ENCODE measurements around the gene CCDC6. TPM values are rescaled to one million over a fixed set of nuclear protein-coding genes. Genes with fewer than 3 reads are reported as not detected.

The CCDC6 gene
- total RNA-seq, 2 experiments from 2014 or later = 9.5 to 25.4 TPM

- TF ChIP-seq, protein P1, sequence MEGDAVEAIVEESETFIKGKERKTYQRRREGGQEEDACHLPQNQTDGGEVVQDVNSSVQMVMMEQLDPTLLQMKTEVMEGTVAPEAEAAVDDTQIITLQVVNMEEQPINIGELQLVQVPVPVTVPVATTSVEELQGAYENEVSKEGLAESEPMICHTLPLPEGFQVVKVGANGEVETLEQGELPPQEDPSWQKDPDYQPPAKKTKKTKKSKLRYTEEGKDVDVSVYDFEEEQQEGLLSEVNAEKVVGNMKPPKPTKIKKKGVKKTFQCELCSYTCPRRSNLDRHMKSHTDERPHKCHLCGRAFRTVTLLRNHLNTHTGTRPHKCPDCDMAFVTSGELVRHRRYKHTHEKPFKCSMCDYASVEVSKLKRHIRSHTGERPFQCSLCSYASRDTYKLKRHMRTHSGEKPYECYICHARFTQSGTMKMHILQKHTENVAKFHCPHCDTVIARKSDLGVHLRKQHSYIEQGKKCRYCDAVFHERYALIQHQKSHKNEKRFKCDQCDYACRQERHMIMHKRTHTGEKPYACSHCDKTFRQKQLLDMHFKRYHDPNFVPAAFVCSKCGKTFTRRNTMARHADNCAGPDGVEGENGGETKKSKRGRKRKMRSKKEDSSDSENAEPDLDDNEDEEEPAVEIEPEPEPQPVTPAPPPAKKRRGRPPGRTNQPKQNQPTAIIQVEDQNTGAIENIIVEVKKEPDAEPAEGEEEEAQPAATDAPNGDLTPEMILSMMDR (conservative IDR thresholded peaks at IDR 0.05; ENCODE audit: low read length) = no peak
- TF ChIP-seq EZH2phosphoT487 (IDR thresholded peaks at IDR 0.05; ENCODE audit: borderline replicate concordance, low read depth, low read length) = no peak
- POLR2A ChIA-PET = no interaction called here
- no peak overlapping the region for H3K27ac ChIP-seq (ENCODE audit: low read depth, low read length, poor library complexity, severe bottlenecking)
- H3K4me1 ChIP-seq (ENCODE audit: insufficient read depth, low read length, poor library complexity, severe bottlenecking) = no peaks in the 10 kb centered on the region
- H3K79me2 ChIP-seq (ENCODE audit: insufficient read depth, low read depth, low read length) = no peaks in the 10 kb centered on the region
- DNase-seq (ENCODE audit: low spot score) = no peak
- intact Hi-C loops (cut with micrococcal nuclease; ENCODE audit: unreplicated experiment) = no loop called here
- H3K9me2 ChIP-seq (ENCODE audit: insufficient read depth, low read length) = no peaks in the 10 kb centered on the region
- CTCF ChIA-PET (ENCODE audit: unreplicated experiment) = no interaction called here
- H3K36me3 ChIP-seq (ENCODE audit: insufficient read depth, low read length) = no peaks in the 10 kb centered on the region
- no peak overlapping the region for H3K4me3 ChIP-seq (ENCODE audit: low read depth, low read length, poor library complexity, severe bottlenecking)
- H2AFZ ChIP-seq (ENCODE audit: low read length) = no peak overlapping the region
- no peaks in the 10 kb centered on the region for H4K20me1 ChIP-seq (ENCODE audit: insufficient read depth, low read length)
- no peak overlapping the region for H3K4me2 ChIP-seq (ENCODE audit: low read length)
- BruUV-seq (replicated peaks) = no TSS peak
- H3K9me3 ChIP-seq (ENCODE audit: low read length) = no peaks in the 10 kb centered on the region
These were observed 135.7 kb downstream of the CCDC6 start for GRCh38 chr10:59770689-59771088.

GRCh38 chr10:59762505-59762904, 143.9 kb downstream of the CCDC6 start:
- CTCF ChIA-PET (ENCODE audit: unreplicated experiment) = no interaction called here
- Histone ChIP-seq H3K4me2 (ENCODE audit: low read length) (no peak overlapping the region), H3K27ac (ENCODE audit: low read depth, low read length, poor library complexity, severe bottlenecking) (no peak overlapping the region), H3K4me1 (ENCODE audit: insufficient read depth, low read length, poor library complexity, severe bottlenecking) (no peaks in the 10 kb centered on the region), H3K9me3 (ENCODE audit: low read length) (no peaks in the 10 kb centered on the region), H4K20me1 (ENCODE audit: insufficient read depth, low read length) (no peaks in the 10 kb centered on the region), H3K36me3 (ENCODE audit: insufficient read depth, low read length) (no peaks in the 10 kb centered on the region), H3K4me3 (ENCODE audit: low read depth, low read length, poor library complexity, severe bottlenecking) (no peak overlapping the region), H3K79me2 (ENCODE audit: insufficient read depth, low read depth, low read length) (no peaks in the 10 kb centered on the region), H3K9me2 (ENCODE audit: insufficient read depth, low read length) (no peaks in the 10 kb centered on the region), H2AFZ (ENCODE audit: low read length) (no peak overlapping the region)
- no peak for TF ChIP-seq EZH2phosphoT487 (IDR thresholded peaks at IDR 0.05; ENCODE audit: borderline replicate concordance, low read depth, low read length)
- TF ChIP-seq, protein P1 (conservative IDR thresholded peaks at IDR 0.05; ENCODE audit: low read length) = no peak
- intact Hi-C loops (cut with micrococcal nuclease; ENCODE audit: unreplicated experiment) = no loop called here
- POLR2A ChIA-PET = interaction anchor here (0.7 kb wide), 1 partner anchor 425 kb away, joined by 4 read pairs; no protein-coding TSS in a partner anchor
- DNase-seq (ENCODE audit: low spot score) = no peak
- BruUV-seq (replicated peaks) = no TSS peak

DNA sequence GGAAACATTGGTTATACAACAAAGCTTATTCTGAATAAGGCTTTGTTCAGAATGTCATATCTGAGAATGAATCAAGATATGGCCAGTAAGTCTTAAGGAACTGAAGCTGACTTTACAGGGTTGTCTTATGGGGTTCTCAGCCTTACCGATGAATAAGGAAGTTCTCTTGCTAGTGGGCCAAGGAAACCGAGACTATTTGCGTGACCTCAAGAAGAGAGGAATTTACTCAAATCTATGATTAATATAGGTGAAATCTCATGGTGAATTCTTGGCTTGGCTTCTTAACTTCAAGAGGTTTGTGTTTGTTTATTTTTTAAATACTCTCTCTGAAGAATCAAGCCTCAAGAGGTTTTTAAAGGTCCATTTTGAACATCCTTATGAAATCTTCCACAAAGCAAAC, 148.4 kb downstream of the CCDC6 start:
- no peaks in the 10 kb centered on the region for H3K9me2 ChIP-seq (ENCODE audit: insufficient read depth, low read length)
- TF ChIP-seq EZH2phosphoT487 (IDR thresholded peaks at IDR 0.05; ENCODE audit: borderline replicate concordance, low read depth, low read length) = no peak
- TF ChIP-seq, protein P1 (conservative IDR thresholded peaks at IDR 0.05; ENCODE audit: low read length) = no peak
- no peak overlapping the region for H2AFZ ChIP-seq (ENCODE audit: low read length)
- DNase-seq (ENCODE audit: low spot score) = no peak
- H4K20me1 ChIP-seq (ENCODE audit: insufficient read depth, low read length) = no peaks in the 10 kb centered on the region
- BruUV-seq (replicated peaks) = no TSS peak
- intact Hi-C loops (cut with micrococcal nuclease; ENCODE audit: unreplicated experiment) = no loop called here
- no peaks in the 10 kb centered on the region for H3K36me3 ChIP-seq (ENCODE audit: insufficient read depth, low read length)
- ChIA-PET POLR2A (interaction anchor here (0.6 kb wide), 1 partner anchor 636 kb away, joined by 3 read pairs; no protein-coding TSS in a partner anchor), CTCF (ENCODE audit: unreplicated experiment) (no interaction called here)
- no peaks in the 10 kb centered on the region for H3K79me2 ChIP-seq (ENCODE audit: insufficient read depth, low read depth, low read length)
- no peak overlapping the region for H3K4me3 ChIP-seq (ENCODE audit: low read depth, low read length, poor library complexity, severe bottlenecking)
- H3K9me3 ChIP-seq (ENCODE audit: low read length) = no peaks in the 10 kb centered on the region
- H3K4me2 ChIP-seq (ENCODE audit: low read length) = no peak overlapping the region
- no peak overlapping the region for H3K27ac ChIP-seq (ENCODE audit: low read depth, low read length, poor library complexity, severe bottlenecking)
- no peaks in the 10 kb centered on the region for H3K4me1 ChIP-seq (ENCODE audit: insufficient read depth, low read length, poor library complexity, severe bottlenecking)

All from OCI-LY7 (cell line).